Uterus (tissue), 4 donors: ENCODE results near the gene ZFYVE27. TPM values are rescaled to one million over a fixed set of nuclear protein-coding genes. Genes with fewer than 3 reads are reported as not detected.

Experiments used
- DNase-seq, 2 donors: peaks; one replicate each; pipeline ENCODE4 v3.0.0-alpha.2; 2019 to 2020
- H3K27ac ChIP-seq, 2 donors: fragments of 200-600 bp; sonication (generic); 1 replicate in 1 of 2; 2 replicates in 1 of 2; pipeline ENCODE4 v1.5.1; 2016 to 2018
- H3K27me3 ChIP-seq, 2 donors: fragments of 200-600 bp; sonication (generic); one replicate each; pipeline ENCODE4 v1.5.1; 2018 to 2019; ENCODE audit warnings: control low read depth in 1 of 2
- H3K36me3 ChIP-seq, 2 donors: fragments of 200-600 bp; sonication (generic); one replicate each; pipeline ENCODE4 v1.5.1; 2019; ENCODE audit warnings: control low read depth in 1 of 2
- H3K4me1 ChIP-seq, 2 donors: fragments of 200-600 bp; sonication (generic); one replicate each; pipeline ENCODE4 v1.5.1; 2018 to 2019; ENCODE audit warnings: control low read depth in 1 of 2
- H3K4me3 ChIP-seq, 2 donors: fragments of 200-600 bp; sonication (generic); 1 replicate in 1 of 2; 2 replicates in 1 of 2; pipeline ENCODE4 v1.5.1; 2018 to 2019; ENCODE audit warnings: mild to moderate bottlenecking in 1 of 2
- H3K9me3 ChIP-seq, 2 donors: fragments of 200-600 bp; sonication (generic); one replicate each; pipeline ENCODE4 v1.5.1; 2019; ENCODE audit warnings: control low read depth in 1 of 2
- CTCF ChIP-seq, 4 experiments: fragments of 200-600 bp in 2 of 4; fragments of 450-650 bp in 2 of 4; sonication (generic) in 2 of 4; IDR thresholded peaks; one replicate each; pipeline ENCODE4 v1.5.1; 2016 to 2019; ENCODE audit warnings: antibody characterized with exemption in 4 of 4, mild to moderate bottlenecking in 2 of 4, moderate library complexity in 1 of 4
- POLR2A ChIP-seq, 2 donors: fragments of 450-650 bp; IDR thresholded peaks; one replicate each; pipeline ENCODE4 v1.6.1; 2016; ENCODE audit warnings: antibody characterized with exemption in 2 of 2, mild to moderate bottlenecking in 1 of 2, moderate library complexity in 1 of 2
- intact Hi-C: fragments of 100-400 bp; cut with DNase I; formaldehyde crosslinking; loops from one replicate; pipeline ENCODE4 v1.15.1; 2023; ENCODE audit warnings: low total_unique reads
- total RNA-seq, 4 donors: library from RNA; depleted of rRNA in 3 of 4; stranded (reverse); fragments of >200 nt in 3 of 4; gene quantifications; one replicate each; pipeline versions ENCODE4 v1.1.0 to v1.2.4, GENCODE V29; 2014 to 2023
- donor health status: DM: yes; HTN: yes; CAD: no.

Gene ZFYVE27
- total RNA-seq, 4 donors from 2014 or later: 2.8 to 32.3 (median 16.7) TPM

DNA sequence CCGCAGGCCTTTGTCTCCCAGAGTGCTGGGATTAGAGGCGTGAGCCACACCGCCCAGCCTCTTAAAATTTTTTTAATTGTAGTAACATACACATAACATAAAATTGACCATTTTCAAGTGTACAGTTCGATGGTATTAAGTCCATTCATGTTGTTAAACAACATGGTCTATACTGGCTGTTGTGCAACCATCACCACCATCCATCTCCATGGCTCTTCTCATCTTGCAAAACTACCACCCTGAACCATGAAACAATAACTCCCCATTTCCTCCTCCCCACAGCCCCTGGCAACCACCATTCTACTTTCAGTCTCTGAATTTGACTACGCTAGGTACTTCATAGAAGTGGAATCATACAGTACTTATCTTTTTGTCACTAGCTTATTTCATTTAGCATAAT is 7.9 kb upstream of the ZFYVE27 start:
- intact Hi-C loops: no loop called here
- no peak for TF ChIP-seq CTCF (IDR thresholded peaks at IDR 0.05)
- TF ChIP-seq POLR2A (IDR thresholded peaks at IDR 0.05): no peak
- Histone ChIP-seq H3K27me3 (no peaks in the 10 kb centered on the region), H3K4me1 (no peaks in the 10 kb centered on the region), H3K9me3 (no peaks in the 10 kb centered on the region), H3K36me3 (no peaks in the 10 kb centered on the region), H3K27ac (no peak overlapping the region), H3K4me3 (no peak overlapping the region)
- DNase-seq: no peak

DNA sequence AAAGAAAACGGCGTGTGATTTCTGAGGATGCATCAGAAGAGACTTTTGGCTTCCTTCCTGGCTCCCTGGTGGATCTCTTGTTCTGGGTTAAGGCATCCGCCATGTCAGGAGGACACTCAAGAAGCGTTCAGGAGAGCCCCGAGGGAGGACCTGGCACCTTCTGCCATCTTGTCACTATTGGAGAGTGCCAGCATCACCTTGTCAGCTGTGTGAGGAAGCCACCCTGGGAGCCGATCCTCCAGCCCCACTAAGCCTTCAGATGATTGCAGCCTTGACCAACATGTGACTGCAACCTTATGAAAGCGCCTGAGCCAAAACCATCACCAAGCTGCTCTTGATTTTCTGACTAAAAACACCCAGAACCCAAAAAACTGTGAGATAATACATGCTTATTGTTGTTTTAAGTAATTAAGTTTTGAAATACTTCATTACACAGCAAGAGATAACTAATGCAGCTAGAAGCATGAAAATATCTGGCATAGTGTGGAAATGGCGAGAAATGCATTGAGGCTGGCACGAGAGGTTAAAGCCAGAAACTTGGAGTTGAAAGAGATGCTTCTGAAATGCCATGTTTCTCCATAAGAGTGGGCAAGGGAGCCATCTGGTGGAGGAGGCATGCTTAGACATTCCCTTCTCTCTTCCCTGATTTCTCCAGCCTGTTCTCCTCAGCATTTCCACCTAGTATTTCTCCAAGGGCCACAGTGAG is 5.4 kb upstream of the ZFYVE27 start:
- no peak overlapping the region for H3K27ac ChIP-seq
- H3K4me3 ChIP-seq: no peak overlapping the region
- no peaks in the 10 kb centered on the region for H3K4me1 ChIP-seq
- H3K9me3 ChIP-seq: no peaks in the 10 kb centered on the region
- peak; percentile 67 to 78 for DNase-seq
- TF ChIP-seq CTCF (IDR thresholded peaks at IDR 0.05): peak; percentile 77 to 97 (median 90)
- no peak for TF ChIP-seq POLR2A (IDR thresholded peaks at IDR 0.05)
- no peaks in the 10 kb centered on the region for H3K27me3 ChIP-seq
- intact Hi-C loops: loop anchor here (5.0 kb wide), 1 partner anchor 54 kb away; no protein-coding TSS in a partner anchor
- H3K36me3 ChIP-seq: no peaks in the 10 kb centered on the region

- no peaks in the 10 kb centered on the region for H3K27me3 ChIP-seq
- H3K27ac ChIP-seq: no peak overlapping the region
- no peak for DNase-seq
- intact Hi-C loops: loop anchor here (5.0 kb wide), 1 partner anchor 55 kb away; no protein-coding TSS in a partner anchor
- H3K36me3 ChIP-seq: no peaks in the 10 kb centered on the region
- peak in 1 of 4 experiments; percentile 16 for TF ChIP-seq CTCF (IDR thresholded peaks at IDR 0.05)
- TF ChIP-seq POLR2A (IDR thresholded peaks at IDR 0.05): no peak
- H3K9me3 ChIP-seq: no peaks in the 10 kb centered on the region
- no peaks in the 10 kb centered on the region for H3K4me1 ChIP-seq
- no peak overlapping the region for H3K4me3 ChIP-seq
Measured at GRCh38 chr10:97732052-97732359, 4.9 kb upstream of the ZFYVE27 start.

GRCh38 chr10:97733256-97733655 is 3.7 kb upstream of the ZFYVE27 start:
- Histone ChIP-seq H3K27me3 (no peaks in the 10 kb centered on the region), H3K4me3 (no peak overlapping the region), H3K27ac (no peak overlapping the region), H3K36me3 (no peaks in the 10 kb centered on the region), H3K9me3 (no peaks in the 10 kb centered on the region), H3K4me1 (peaks cover 0 to 5% of the 10 kb centered on the region in 2 donors)
- DNase-seq: no peak
- intact Hi-C loops: loop anchor here (5.0 kb wide), 1 partner anchor 56 kb away; no protein-coding TSS in a partner anchor
- TF ChIP-seq POLR2A (IDR thresholded peaks at IDR 0.05): no peak
- TF ChIP-seq CTCF (IDR thresholded peaks at IDR 0.05): no peak

- no peaks in the 10 kb centered on the region for H3K9me3 ChIP-seq
- H3K36me3 ChIP-seq: no peaks in the 10 kb centered on the region
- intact Hi-C loops: loop anchor here (5.0 kb wide), 1 partner anchor 57 kb away; no protein-coding TSS in a partner anchor
- TF ChIP-seq CTCF (IDR thresholded peaks at IDR 0.05) (no peak), POLR2A (IDR thresholded peaks at IDR 0.05) (no peak)
- no peak overlapping the region for H3K27ac ChIP-seq
- H3K4me3 ChIP-seq: no peak overlapping the region
- no peaks in the 10 kb centered on the region for H3K27me3 ChIP-seq
- peaks cover 5 to 9% of the 10 kb centered on the region in 2 donors for H3K4me1 ChIP-seq
- DNase-seq: no peak
Measured at GRCh38 chr10:97734021-97734420, 2.9 kb upstream of the ZFYVE27 start.
